Mesothelial cell of epicardium (in vitro differentiated cells): ENCODE data around the gene YWHAG. TPM values are rescaled to one million over a fixed set of nuclear protein-coding genes. Genes with fewer than 3 reads are reported as not detected.

ENCODE experiments used
- DNase-seq, 2 experiments: peaks; one replicate each; pipeline ENCODE4 v3.0.0; 2021; ENCODE audit warnings: low spot score in 2 of 2; ENCODE audit not compliant: unreplicated experiment in 2 of 2
- H3K27ac Mint-ChIP-seq: 2 replicates; pipeline ENCODE4 v1.8.0; 2021; ENCODE audit warnings: mixed read lengths
- H3K27me3 Mint-ChIP-seq: 2 replicates; pipeline ENCODE4 v1.8.0; 2021; ENCODE audit warnings: low read depth, mixed read lengths
- H3K36me3 Mint-ChIP-seq: 2 replicates; pipeline ENCODE4 v1.8.0; 2021; ENCODE audit warnings: mixed read lengths
- H3K4me1 Mint-ChIP-seq: 2 replicates; pipeline ENCODE4 v1.8.0; 2021; ENCODE audit warnings: mixed read lengths
- H3K4me3 Mint-ChIP-seq: 2 replicates; pipeline ENCODE4 v1.8.0; 2021; ENCODE audit warnings: mild to moderate bottlenecking, moderate library complexity, mixed read lengths
- H3K9me3 Mint-ChIP-seq: 2 replicates; pipeline ENCODE4 v1.8.0; 2021; ENCODE audit warnings: mixed read lengths
- total RNA-seq: library from RNA; stranded (reverse); gene quantifications from 3 replicates; pipeline ENCODE4 v1.2.1, GENCODE V29; 2021
- TF ChIP-seq, protein P1 (sequence below): fragments of 200-600 bp; sonication (generic); IDR thresholded peaks from one replicate; pipeline ENCODE4 v1.5.0; 2021; ENCODE audit warnings: antibody characterized with exemption; ENCODE audit not compliant: unreplicated experiment

The YWHAG gene
- total RNA-seq, 1 donor from 2014 or later = 145 TPM

- TF ChIP-seq, protein P1, sequence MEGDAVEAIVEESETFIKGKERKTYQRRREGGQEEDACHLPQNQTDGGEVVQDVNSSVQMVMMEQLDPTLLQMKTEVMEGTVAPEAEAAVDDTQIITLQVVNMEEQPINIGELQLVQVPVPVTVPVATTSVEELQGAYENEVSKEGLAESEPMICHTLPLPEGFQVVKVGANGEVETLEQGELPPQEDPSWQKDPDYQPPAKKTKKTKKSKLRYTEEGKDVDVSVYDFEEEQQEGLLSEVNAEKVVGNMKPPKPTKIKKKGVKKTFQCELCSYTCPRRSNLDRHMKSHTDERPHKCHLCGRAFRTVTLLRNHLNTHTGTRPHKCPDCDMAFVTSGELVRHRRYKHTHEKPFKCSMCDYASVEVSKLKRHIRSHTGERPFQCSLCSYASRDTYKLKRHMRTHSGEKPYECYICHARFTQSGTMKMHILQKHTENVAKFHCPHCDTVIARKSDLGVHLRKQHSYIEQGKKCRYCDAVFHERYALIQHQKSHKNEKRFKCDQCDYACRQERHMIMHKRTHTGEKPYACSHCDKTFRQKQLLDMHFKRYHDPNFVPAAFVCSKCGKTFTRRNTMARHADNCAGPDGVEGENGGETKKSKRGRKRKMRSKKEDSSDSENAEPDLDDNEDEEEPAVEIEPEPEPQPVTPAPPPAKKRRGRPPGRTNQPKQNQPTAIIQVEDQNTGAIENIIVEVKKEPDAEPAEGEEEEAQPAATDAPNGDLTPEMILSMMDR = no peak
- no peak overlapping the region for H3K4me3 Mint-ChIP-seq
- no peak for DNase-seq
- H3K4me1 Mint-ChIP-seq = peaks cover 16% of the 10 kb centered on the region
- no peaks in the 10 kb centered on the region for H3K27me3 Mint-ChIP-seq
- H3K36me3 Mint-ChIP-seq = peaks cover 28% of the 10 kb centered on the region
- H3K27ac Mint-ChIP-seq = peak overlapping the region; percentile 47
- no peaks in the 10 kb centered on the region for H3K9me3 Mint-ChIP-seq
Observed at GRCh38 chr7:76330261-76330660, 28.5 kb downstream of the YWHAG start.

DNA sequence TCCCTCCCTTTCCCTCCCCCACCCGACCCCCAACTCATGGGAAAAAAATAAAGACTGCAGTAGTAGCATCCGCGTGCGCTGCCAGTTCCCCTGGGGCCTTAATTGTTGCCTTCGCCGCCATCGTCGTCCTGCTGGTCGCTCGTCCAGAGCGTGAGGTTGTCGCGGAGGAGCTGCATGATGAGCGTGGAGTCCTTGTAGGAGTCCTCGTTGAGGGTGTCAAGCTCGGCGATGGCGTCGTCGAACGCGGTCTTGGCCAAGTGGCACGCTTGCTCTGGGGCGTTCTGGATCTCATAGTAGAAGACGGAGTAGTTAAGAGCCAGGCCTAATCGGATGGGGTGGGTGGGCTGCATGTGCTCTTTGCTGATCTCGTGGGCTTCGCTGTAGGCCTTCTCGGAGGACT lies 29.3 kb downstream of the YWHAG start:
- Mint-ChIP-seq H3K9me3 (no peaks in the 10 kb centered on the region), H3K4me1 (peaks cover 16% of the 10 kb centered on the region), H3K27ac (no peak overlapping the region), H3K4me3 (no peak overlapping the region), H3K36me3 (peaks cover 28% of the 10 kb centered on the region), H3K27me3 (no peaks in the 10 kb centered on the region)
- DNase-seq = no peak
- TF ChIP-seq, protein P1 = no peak

DNA sequence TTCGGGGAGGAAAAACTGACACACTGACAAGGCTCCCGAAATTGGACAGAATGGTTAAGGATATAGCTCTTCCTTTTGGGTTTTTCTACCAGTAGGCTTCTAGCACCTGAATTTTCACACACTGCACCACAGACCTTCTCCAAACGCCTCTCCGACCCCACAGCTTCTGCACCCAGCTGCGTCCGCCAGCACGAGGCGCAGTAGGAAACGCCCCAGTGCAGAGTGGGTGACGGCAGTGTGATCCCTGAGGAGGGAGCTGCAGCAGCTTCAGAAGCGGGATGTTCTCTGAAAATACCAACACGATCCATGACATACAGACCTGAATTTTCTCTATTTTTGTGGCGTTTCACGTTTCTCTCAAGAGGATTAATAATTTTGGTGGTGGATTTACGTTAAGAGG lies 30.4 kb downstream of the YWHAG start:
- TF ChIP-seq, protein P1 = no peak
- Mint-ChIP-seq H3K36me3 (peaks cover 29% of the 10 kb centered on the region), H3K4me1 (peaks cover 16% of the 10 kb centered on the region), H3K27me3 (no peaks in the 10 kb centered on the region), H3K27ac (peak overlapping the region; percentile 4), H3K4me3 (no peak overlapping the region), H3K9me3 (no peaks in the 10 kb centered on the region)
- no peak for DNase-seq

DNA sequence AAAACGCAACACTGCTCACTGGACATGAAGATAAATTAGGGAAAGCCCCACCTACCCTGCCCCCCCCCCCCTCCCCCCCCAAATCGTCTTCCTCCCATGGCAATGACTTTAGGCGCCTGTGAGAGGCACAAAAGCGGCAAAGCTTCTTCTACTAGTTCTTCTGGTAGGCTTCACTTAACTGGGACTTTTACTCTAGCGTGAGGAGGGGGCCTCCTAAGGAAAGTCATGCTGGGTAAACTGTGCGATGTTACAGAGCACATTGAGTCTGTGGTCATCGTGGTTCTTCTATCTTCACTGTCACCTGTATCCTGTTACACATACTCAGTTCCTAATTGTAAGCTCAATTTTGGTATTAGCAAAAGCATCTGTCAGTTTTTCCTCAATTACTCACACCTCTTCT lies 31.2 kb downstream of the YWHAG start:
- Mint-ChIP-seq H3K4me1 (peaks cover 16% of the 10 kb centered on the region), H3K9me3 (no peaks in the 10 kb centered on the region), H3K27ac (peak overlapping the region; percentile 63), H3K4me3 (no peak overlapping the region), H3K36me3 (peaks cover 31% of the 10 kb centered on the region), H3K27me3 (no peaks in the 10 kb centered on the region)
- no peak for DNase-seq
- TF ChIP-seq, protein P1 = no peak

DNA sequence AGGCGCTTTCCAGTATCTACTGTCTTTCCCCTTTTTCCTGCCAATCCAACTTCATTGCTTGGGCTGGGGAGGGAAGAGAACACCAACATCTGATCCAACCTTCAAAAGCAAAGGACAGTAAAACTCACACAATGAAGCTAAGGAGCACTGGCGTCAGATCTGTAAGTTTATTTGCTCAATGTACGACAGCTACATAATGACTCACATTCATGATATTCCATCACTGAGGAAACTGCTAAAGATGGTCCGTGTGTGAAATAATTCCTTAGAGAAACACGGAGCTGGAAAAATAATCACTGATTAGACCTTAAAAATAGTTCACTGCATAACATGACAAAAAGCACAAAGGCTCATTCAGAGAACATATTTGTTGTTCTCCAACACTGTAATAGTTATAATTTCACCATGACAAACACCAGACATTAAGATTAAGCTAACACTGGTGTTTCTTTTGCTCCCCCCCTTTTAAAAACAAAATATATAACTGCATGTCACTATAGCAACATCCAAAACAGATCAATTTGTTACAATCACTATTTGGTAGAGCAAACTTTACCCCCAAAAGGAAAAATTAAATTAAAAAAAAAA lies 32.1 kb downstream of the YWHAG start:
- no peak overlapping the region for H3K4me3 Mint-ChIP-seq
- H3K9me3 Mint-ChIP-seq = no peaks in the 10 kb centered on the region
- H3K27me3 Mint-ChIP-seq = no peaks in the 10 kb centered on the region
- DNase-seq = no peak
- H3K36me3 Mint-ChIP-seq = peaks cover 30% of the 10 kb centered on the region
- TF ChIP-seq, protein P1 = no peak
- peak overlapping the region; percentile 50 for H3K27ac Mint-ChIP-seq
- peaks cover 16% of the 10 kb centered on the region for H3K4me1 Mint-ChIP-seq

- DNase-seq = no peak
- TF ChIP-seq, protein P1 = no peak
- peaks cover 31% of the 10 kb centered on the region for H3K36me3 Mint-ChIP-seq
- peaks cover 16% of the 10 kb centered on the region for H3K4me1 Mint-ChIP-seq
- no peak overlapping the region for H3K4me3 Mint-ChIP-seq
- no peak overlapping the region for H3K27ac Mint-ChIP-seq
- no peaks in the 10 kb centered on the region for H3K27me3 Mint-ChIP-seq
- no peaks in the 10 kb centered on the region for H3K9me3 Mint-ChIP-seq
Observed at GRCh38 chr7:76325811-76326210, 33.0 kb downstream of the YWHAG start.
